Measurements from ENCODE around the gene CRYGN.

Gene CRYGN

DNA sequence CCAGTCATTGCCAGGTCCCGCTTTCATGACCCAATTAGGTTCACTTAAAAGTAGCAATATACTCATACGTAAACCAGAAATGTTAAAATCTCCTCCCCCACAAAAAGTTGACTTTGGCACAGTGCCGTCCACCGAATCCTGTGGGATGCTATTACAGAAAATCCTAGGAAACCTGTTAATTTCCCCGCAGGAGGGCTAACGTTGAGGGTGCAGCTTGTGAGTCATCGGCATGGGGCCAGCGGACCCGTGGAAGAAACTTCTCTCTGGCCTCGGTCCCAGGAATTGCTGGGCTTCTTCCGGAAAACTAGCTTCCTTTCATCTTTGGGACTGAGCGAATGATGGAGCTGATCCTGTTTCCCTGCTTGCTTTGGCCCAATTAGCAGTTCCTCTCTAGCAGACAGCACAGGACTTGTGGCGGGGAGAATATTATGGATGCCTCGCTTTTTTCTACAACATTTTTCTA lies 13.5 kb downstream of the CRYGN start:
- TF ChIP-seq, protein P1, sequence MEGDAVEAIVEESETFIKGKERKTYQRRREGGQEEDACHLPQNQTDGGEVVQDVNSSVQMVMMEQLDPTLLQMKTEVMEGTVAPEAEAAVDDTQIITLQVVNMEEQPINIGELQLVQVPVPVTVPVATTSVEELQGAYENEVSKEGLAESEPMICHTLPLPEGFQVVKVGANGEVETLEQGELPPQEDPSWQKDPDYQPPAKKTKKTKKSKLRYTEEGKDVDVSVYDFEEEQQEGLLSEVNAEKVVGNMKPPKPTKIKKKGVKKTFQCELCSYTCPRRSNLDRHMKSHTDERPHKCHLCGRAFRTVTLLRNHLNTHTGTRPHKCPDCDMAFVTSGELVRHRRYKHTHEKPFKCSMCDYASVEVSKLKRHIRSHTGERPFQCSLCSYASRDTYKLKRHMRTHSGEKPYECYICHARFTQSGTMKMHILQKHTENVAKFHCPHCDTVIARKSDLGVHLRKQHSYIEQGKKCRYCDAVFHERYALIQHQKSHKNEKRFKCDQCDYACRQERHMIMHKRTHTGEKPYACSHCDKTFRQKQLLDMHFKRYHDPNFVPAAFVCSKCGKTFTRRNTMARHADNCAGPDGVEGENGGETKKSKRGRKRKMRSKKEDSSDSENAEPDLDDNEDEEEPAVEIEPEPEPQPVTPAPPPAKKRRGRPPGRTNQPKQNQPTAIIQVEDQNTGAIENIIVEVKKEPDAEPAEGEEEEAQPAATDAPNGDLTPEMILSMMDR (IDR thresholded peaks at IDR 0.05; ENCODE audit: borderline replicate concordance, insufficient read depth, low read depth, low read length), result no peak
- H3K4me3 ChIP-seq (ENCODE audit: low read depth, low read length), result no peak overlapping the region

DNA sequence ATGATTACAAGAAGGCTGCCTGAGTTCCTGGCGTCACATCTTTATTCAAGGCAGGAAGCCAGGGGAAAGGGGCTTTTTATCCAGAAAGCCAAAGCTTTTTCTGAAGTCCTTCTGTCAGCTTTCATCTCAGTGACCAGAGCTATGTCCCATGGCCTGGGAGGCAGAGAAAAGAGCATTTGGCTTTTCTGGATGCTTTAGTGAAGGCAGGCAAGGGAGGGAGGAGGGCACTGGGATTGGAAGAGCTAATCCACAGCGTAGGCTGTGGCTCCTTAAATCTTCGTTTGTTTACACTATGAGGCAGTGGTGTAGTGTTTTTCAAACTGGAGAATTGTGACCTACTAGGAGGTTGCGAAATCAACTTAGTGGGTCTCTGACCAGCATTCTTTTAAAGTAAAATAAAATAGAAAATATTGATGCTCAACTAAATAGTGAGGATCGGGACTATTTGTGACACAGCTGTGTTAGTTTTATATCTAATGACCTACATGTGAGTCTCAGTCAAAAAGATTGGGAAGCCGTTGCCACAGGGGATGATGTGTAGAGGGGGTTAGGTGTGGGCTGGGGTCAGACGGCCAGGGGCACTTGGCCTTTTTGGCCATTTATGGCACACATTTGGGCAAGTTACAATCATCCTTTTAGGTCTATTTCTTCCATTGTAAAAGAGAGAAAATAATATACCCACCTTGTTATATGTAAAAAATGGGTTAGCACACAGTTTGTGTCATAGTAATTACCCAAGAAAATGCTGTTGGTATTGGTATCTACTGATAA lies 14.1 kb downstream of the CRYGN start:
- no peak overlapping the region for H3K4me3 ChIP-seq (ENCODE audit: low read depth, low read length)
- TF ChIP-seq, protein P1 (IDR thresholded peaks at IDR 0.05; ENCODE audit: borderline replicate concordance, insufficient read depth, low read depth, low read length), result no peak

DNA sequence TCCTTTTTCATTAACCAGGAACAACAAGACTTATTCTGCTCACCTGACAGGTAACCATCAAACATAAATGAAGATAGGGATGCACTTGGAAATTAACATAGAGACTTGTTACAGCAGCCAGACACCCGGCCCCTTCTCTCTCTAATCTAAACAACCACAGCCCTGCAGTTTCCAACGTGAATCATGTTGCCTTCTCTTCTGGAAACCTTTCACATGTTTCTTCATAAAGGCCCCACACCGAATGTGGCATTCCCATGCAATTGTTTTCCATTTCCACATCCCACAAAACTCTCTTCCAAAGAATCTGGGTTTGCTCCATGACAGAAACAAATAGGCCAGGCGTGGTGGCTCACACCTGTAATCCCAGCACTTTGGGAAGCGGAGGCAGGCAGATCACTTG lies 15.1 kb downstream of the CRYGN start:
- no peak overlapping the region for H3K4me3 ChIP-seq (ENCODE audit: low read depth, low read length)
- TF ChIP-seq, protein P1 (IDR thresholded peaks at IDR 0.05; ENCODE audit: borderline replicate concordance, insufficient read depth, low read depth, low read length), result no peak

DNA sequence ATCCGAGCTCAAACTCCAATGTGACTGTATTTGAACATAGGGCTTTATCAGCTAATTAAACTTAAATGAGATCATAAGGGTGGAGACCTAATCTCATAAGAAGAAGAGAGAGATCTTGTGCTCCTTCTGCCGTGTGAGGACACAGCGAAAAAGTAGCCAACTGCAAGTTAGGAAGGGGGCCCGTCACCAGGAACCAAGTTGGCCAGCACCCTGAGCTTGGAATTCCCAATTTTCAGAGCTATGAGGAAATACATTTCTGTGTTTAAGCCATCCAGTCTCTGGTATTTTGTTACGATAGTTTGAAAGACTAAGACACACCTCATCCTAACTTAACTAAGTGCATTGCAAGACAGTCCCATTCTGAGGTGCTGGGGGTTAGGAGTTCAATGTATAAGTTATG lies 16.0 kb downstream of the CRYGN start:
- TF ChIP-seq, protein P1 (IDR thresholded peaks at IDR 0.05; ENCODE audit: borderline replicate concordance, insufficient read depth, low read depth, low read length), result no peak
- no peak overlapping the region for H3K4me3 ChIP-seq (ENCODE audit: low read depth, low read length)

DNA sequence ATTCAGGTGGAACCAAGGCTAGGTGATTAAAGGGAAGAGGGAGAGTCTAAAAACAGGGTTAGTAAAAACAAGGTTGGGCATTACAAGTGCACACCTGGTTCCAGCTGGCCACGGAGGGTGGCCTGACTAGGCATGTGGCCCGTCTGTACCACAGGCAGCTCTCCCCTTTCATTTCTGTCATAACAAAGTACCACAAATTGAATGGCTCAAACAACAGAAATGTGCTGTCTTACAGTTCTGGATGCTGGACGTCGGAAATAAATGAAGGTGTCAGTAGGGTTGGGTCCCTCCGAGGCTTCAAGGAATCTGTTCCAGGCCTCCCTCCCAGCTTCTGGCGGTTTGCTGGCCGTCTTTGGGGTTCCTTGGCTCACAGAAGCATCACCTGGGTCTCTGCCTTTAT lies 16.7 kb downstream of the CRYGN start:
- TF ChIP-seq, protein P1 (IDR thresholded peaks at IDR 0.05; ENCODE audit: borderline replicate concordance, insufficient read depth, low read depth, low read length), result no peak
- H3K4me3 ChIP-seq (ENCODE audit: low read depth, low read length), result no peak overlapping the region

DNA sequence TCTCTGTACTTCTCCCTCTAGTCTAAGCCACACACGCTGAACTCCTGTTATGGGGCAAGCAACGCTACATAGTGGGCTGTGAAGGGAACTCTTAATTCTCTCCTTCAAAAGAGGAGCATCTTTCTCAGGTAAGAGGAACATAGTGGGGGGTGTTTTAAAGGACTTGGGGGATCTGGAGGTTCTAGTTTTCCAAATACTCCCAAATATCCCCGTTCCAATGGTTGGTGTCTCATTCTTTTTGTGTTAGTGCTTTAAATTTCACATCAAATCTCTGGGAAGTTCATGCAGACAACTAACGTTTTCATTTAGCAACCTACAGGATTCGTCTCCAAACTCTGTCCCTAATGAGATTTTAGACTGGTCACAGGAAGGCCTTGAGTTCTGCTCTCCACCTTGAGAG lies 17.7 kb downstream of the CRYGN start:
- no peak overlapping the region for H3K4me3 ChIP-seq (ENCODE audit: low read depth, low read length)
- TF ChIP-seq, protein P1 (IDR thresholded peaks at IDR 0.05; ENCODE audit: borderline replicate concordance, insufficient read depth, low read depth, low read length), result no peak

DNA sequence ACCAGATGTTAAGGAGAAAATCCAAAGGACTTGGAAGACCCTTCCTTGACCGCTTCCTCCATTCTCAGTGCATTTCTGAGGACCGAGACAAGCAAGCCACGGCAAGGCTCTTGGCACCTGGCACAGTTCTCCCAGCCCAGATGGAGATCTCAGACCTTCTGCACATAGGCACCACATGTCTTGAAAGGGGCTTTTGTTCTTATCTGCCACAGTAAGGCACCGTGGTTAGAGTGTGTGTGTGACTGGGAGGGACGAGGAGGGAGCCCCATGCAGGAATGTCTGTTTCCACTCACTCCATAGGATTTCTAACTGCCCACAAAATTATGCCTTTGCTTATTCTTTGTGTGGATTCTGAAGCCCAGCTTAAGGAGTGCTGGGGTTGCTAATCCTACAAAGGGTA lies 19.8 kb downstream of the CRYGN start:
- H3K4me3 ChIP-seq (ENCODE audit: low read depth, low read length), result no peak overlapping the region
- TF ChIP-seq, protein P1 (IDR thresholded peaks at IDR 0.05; ENCODE audit: borderline replicate concordance, insufficient read depth, low read depth, low read length), result no peak
